GM19455 (cell line): ENCODE results near the gene SP140L.
"Not testable (repeated sequence)": the region's sequence is repeated elsewhere in the genome, so short reads cannot be mapped to it uniquely, and the experiment has no call there.

ENCODE experiments used
- ATAC-seq: cut with Tn5 transposase; IDR thresholded peaks from one replicate; pipeline ENCODE4 v1.9.1; 2021; ENCODE audit not compliant: unreplicated experiment

Gene SP140L

GRCh38 chr2:230323385-230324106, 3.4 kb upstream of the SP140L start:
- ATAC-seq, result no peak

GRCh38 chr2:230324503-230324902, 2.5 kb upstream of the SP140L start:
- no peak for ATAC-seq

DNA sequence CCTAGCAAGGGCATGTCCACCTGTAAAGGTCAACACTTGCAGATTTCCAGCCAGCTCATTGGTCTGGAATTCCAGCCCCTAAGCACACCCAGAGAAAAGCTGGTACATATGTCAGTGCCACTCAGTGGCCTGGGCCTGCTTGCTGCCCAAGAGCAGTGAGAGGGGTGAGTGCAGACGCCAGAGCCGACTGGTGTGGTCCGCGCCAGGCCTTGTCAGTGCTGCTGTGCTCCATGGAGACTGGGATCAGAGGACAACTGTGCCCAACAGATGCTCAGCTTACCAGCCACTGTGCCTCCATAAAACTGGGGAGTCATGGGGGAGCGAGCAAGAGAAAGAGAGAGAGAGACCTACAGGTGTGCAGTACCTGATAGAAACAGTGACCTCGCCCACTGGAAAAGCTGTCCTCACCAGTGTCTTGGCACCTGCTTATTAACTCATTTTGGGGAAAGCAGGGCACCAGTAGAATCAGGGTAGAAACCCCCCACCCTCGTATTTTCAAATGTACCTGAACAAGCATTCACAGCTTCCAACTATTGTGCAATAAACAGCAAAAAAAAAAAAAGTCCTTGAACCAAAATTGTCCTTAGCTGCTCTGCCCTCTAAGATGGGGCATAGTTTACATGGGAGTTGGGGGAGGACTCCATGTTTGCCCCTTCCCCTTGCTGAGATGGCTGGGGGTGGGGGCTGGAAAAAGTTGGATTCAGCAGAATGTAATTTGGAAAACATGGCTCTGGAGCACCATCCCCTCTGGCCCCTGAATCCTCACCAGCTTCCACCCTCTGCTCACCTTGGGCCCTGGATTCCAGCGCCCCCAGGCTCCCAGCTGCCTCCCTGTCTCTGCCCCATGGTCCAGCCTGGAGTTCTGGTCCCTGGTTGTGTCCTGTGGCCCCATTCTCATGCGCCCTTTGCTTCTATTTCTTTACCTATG, 1.4 kb upstream of the SP140L start:
- no peak for ATAC-seq

DNA sequence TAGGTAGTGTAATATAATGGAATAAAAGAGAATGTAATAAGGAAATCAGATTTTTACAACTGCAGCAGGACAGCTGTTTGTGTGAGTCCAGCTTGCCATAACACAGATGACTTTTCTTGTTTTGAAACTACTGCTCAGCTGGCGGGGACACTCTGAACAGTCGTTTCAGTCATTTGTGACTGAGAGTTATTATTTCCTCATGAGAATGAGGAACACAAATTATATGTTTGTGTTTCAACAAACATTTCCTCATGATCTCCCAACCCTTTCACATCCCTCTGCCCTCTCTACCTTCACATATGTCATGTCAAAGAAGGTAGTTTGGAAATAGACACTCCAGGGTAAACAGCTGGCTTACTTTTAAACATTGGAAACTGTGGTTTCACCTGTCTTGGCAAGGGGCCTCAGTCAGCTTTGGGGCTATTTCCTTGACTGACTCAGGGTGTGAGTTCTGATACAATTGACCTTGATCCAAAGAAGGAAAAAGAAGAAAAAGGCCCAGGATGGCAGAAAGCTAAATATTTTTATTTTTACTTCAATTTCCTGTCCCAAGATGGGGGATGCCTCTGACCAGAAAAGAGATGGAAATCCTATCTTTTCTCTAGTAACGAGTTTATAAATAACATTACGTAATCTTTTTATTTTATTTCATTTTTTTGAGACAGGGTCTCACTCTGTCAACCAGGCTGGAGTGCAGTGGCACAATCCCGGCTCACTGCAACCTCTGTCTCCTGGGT, 593 bp downstream of the SP140L start:
- peak; percentile 73 for ATAC-seq

- ATAC-seq, result no peak
Observed at GRCh38 chr2:230328155-230328458, 1.1 kb downstream of the SP140L start.

- ATAC-seq, result no peak
Observed at GRCh38 chr2:230329946-230330605, 3.1 kb downstream of the SP140L start.

DNA sequence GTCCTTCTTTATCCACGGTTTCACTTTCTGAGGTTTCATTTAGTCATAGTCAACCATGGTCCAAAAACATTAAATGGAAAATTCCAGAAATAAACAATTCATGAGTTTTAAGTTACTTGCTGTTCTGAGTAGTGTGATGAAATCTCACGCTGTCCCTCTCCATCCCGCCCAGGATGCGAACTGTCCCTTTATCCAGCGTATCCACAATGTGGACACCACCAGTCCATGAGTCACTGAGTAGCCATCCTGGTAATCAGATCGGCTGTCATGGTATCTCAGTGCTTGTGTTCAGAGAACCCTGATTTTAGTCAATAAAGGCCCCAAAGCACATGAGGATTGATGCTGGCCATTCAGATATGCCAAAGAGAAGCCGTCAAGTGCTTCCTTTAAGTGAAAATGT, 3.7 kb downstream of the SP140L start:
- no peak for ATAC-seq

DNA sequence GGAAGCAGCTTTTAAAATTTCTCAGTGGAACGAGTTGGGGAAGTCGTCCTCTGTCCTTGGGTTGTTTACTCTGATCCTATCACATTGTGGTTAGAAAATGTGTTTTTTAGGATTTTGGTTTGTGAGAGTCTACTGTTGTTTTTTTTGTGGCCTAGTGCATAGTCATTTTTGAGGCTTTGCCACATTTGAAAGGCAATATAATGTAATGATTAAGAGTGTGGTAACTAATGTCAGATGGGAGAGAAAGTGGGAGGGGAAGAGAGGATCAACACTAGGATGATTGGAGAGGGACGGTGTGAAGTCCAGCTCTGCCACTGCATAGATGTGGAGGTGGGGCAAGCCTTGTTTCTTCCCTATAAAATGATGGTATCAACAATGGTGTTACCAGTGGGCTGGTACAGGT, 8.5 kb downstream of the SP140L start:
- ATAC-seq, result no peak

DNA sequence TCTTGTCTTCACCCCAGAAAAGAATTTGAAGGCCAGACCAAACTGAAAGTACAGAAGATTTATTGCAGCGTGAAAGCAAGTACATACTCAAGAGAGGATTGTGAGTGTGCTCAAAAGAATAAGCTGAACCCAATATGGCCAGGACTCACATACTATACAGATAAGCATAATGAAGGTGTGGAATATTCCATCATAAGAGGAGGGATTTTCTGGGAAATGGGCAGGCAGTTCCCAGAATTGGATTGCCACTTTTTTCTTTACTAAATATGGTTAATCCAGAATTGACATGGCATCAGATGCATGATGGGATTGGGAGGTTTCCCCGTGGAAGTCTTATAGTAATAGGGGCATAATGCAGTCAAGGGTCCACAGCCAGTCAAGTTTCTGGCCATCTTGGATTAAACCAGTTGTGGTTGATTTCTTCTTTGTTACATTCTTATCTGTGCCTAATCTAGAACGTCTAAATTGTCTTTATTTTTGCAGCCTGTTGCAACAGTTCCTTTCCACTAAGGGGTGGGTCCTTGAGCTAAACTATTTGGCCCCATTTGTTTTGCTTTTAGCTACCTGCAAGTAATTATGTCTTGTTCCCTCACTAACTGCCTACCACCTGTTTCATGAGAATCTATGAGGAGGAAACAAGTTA, 9.0 kb downstream of the SP140L start:
- no peak for ATAC-seq

- not testable (repeated sequence) for ATAC-seq
Observed at GRCh38 chr2:230341936-230342528, 15.0 kb downstream of the SP140L start.

DNA sequence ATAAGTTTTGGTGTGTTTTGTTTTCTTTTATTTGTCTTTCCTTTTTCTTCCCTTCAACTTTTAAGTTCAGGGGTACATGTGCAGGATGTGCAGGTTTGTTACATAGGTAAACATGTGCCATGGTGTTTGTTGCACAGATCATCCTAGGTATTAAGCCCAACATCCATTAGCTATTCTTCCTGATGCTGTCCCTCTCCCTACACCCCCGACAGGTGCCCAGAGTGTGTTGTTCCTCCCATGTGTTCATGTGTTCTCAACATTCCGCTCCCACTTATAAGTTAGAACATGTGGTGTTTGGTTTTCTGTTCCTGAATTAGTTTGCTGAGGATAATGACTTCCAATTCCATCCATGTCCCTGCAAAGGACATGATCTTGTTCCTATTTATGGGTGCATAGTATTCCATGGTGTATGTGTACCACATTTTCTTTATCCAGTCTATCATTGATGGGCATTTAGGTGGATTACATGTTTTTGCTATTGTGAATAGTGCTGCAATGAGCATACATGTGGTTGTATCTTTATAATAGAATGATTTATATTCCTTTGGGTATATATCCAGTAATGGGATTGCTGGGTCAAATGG, 16.1 kb downstream of the SP140L start:
- ATAC-seq, result not testable (repeated sequence)

DNA sequence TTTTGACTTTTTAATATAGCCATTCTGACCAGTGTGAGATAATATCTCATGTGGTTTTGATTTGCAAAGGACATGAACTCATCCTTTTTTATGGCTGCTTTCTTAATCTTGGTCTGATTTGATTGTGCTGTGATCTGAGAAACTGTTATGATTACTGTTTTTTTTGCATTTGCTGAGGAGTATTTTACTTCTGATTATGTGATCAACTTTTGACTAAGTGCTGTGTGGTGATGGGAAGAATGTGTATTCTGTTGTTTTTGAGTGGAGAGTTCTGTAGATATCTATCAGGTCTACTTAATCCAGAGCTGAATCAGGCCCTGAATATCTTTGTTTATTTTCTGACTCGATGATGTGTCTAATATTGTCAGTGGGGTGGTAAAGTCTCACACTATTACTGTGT, 16.8 kb downstream of the SP140L start:
- no peak for ATAC-seq

DNA sequence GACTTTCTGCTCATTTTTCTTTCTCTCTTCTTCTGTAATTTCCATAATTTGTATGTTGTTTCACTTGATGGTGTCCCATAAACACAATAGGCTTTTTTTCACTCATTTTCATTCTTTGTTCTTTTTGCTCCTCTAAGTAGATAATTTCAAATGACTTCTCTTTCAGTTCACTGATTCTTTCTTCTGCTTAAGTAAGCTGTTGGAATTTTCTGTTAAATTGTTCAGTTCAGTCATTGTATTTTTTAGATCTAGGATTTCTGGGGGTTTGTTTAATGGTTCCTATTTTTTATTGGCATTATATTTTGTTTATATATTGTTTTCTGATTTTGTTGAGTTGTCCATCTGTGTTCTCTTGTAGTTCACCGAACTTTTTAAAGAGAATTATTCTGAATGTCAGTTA, 19.5 kb downstream of the SP140L start:
- ATAC-seq, result no peak

GRCh38 chr2:230346921-230347533, 20.0 kb downstream of the SP140L start:
- ATAC-seq, result no peak

- ATAC-seq, result no peak
Observed at GRCh38 chr2:230347659-230348305, 20.8 kb downstream of the SP140L start.

DNA sequence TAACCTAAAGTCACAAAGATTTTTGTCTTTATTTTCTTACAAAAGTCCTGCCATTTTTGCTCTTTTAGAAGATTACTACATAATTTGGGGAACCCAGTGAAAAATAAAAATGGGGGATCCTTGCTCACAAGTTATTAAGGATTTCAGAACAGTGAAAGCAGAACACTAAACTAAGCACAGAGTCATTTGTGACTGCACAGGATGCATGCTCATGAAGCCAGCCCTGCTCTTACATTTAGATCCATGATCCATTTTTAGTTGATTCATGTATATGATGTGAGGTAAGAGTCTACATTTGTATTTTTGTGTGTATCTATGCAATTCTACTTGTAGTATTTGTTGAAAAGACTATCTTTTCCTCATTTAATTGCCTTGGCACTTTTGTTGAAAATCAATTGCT, 21.8 kb downstream of the SP140L start:
- ATAC-seq, result no peak

DNA sequence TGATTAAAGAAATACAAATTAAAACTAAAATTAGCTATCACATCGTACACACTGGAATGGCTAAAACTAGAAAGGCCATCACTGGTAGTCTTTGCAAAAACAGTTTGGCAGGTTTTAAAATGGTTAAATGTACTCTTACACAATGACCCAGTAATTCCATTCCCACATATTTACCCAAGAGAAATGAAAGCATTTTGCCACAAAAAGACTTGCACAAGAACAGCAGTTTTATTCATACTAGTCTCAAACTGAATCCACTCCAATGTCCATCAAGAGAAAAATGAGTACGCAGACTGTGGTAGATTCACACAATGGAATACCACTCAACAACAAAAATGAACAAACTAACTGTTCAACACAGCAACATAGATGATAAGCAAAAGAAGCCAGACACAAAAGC, 29.1 kb downstream of the SP140L start:
- ATAC-seq, result no peak

DNA sequence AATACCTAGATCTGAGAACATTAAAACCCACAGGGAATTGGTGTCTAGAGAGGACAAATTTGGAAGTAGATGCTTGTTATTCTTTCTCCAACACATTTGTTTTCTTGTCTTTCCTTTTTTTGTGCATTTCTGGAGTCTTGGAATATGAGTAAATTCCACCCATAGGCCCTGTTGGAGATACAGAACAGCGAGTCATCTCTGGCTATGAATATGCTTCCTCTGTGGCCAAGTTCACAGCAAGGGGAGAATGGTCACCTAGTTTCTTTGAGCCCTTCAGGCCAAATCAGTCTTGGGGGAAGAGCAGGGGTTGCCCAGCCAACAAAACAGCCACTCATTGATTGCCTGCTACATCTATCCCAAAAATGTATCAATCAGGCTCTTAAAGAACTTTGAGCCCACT, 31.3 kb downstream of the SP140L start:
- ATAC-seq, result no peak

DNA sequence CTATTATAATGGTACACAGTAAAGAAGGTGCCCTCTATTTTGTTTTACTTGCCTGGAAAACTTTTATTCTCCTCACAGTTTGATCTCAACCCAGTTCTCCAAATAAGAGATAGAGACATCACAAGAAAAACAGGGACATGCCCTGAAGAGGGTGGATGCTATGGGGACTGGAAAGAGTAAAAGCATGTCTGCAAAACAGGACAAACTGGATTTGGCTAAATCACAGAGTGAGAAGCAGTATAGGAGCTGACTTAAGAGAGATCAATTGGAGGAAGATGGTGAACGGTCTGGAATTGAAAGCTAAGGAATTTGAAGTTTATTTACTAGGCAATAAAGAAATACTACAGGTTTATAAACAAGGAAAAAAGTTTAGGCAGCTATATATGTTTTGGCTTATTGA, 33.0 kb downstream of the SP140L start:
- ATAC-seq, result no peak
